GM23338 (cell line): ENCODE data around the gene NKD1. TPM values are rescaled to one million over a fixed set of nuclear protein-coding genes. Genes with fewer than 3 reads are reported as not detected.

Experiments
- CREB1 ChIP-seq: fragments of 250-450 bp; sonication (Bioruptor Pico); IDR thresholded peaks from 2 replicates; pipeline ENCODE4 v1.5.0; 2020; ENCODE audit warnings: low read depth, mild to moderate bottlenecking, moderate library complexity
- EZH2 ChIP-seq: fragments of 200-600 bp; sonication (generic); IDR thresholded peaks from one replicate; pipeline ENCODE4 v1.8.0; 2017; ENCODE audit warnings: antibody characterized with exemption, mild to moderate bottlenecking, low read depth; ENCODE audit not compliant: unreplicated experiment
- EZH2phosphoT487 ChIP-seq: fragments of 200-600 bp; sonication (generic); IDR thresholded peaks from one replicate; pipeline ENCODE4 v1.8.1; 2018; ENCODE audit warnings: antibody characterized with exemption; ENCODE audit not compliant: unreplicated experiment
- POLR2AphosphoS5 ChIP-seq: IDR thresholded peaks from 2 replicates; pipeline ENCODE4 v1.6.1; 2016; ENCODE audit warnings: antibody characterized with exemption, low read depth
- ZNF114 ChIP-seq: fragments of 250-450 bp; sonication (Bioruptor Pico); IDR thresholded peaks from 2 replicates; pipeline ENCODE4 v1.5.0; 2020; ENCODE audit warnings: mild to moderate bottlenecking, moderate library complexity
- polyA plus RNA-seq: library from polyadenylated mRNA; unstranded; fragments of >200 nt; fragmentation: Nextera tagmentation; extraction: Ambion mirVana; gene quantifications from 2 replicates; pipeline ENCODE4 v1.2.1, GENCODE V29; 2016
- total RNA-seq: library from RNA; depleted of rRNA; stranded (reverse); fragments of >200 nt; shearing (Covaris generic); gene quantifications from 2 replicates; pipeline ENCODE4 v1.2.3, GENCODE V29; 2014
- TF ChIP-seq, protein P1 (sequence below): fragments of 250-450 bp; sonication (Bioruptor Pico); IDR thresholded peaks from 2 replicates; pipeline ENCODE4 v1.5.0; 2020; ENCODE audit warnings: mild to moderate bottlenecking, moderate library complexity
- TF ChIP-seq, protein P2 (sequence below), 2 experiments: fragments of 200-600 bp in 1 of 2; sonication (generic) in 1 of 2; conservative IDR thresholded peaks; 2 replicates each; pipeline versions ENCODE4 v1.5.1 to v1.6.1; 2016 to 2017; ENCODE audit warnings: antibody characterized with exemption in 2 of 2, low read depth in 2 of 2, mild to moderate bottlenecking in 2 of 2, moderate library complexity in 1 of 2
- TF ChIP-seq, protein P3 (sequence below): IDR thresholded peaks from 2 replicates; pipeline ENCODE4 v1.6.1; 2016; ENCODE audit warnings: antibody characterized with exemption

The NKD1 gene
- total and polyA plus RNA-seq, 2 experiments from 2014 or later = 2.1 to 2.3 TPM

DNA sequence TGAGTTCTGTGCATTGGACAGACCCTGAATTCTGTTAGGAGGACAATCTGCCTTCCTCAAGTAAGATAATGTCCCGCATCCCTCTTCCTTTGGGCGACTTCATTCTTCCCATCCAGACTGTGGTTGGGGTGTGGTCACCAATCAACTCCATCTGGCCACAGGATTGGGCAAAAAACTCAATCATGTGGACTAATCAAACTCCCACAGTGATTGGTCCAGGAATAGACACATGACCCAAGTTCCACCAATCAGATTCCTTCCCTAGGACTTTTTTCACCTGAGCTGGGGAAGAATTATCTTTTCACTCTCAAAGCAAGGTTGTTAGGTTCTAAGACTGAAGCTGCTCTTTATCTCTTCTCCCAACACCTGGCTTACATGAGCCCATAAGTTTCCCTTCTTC lies 13.2 kb upstream of the NKD1 start (continued):
- TF ChIP-seq, protein P1, sequence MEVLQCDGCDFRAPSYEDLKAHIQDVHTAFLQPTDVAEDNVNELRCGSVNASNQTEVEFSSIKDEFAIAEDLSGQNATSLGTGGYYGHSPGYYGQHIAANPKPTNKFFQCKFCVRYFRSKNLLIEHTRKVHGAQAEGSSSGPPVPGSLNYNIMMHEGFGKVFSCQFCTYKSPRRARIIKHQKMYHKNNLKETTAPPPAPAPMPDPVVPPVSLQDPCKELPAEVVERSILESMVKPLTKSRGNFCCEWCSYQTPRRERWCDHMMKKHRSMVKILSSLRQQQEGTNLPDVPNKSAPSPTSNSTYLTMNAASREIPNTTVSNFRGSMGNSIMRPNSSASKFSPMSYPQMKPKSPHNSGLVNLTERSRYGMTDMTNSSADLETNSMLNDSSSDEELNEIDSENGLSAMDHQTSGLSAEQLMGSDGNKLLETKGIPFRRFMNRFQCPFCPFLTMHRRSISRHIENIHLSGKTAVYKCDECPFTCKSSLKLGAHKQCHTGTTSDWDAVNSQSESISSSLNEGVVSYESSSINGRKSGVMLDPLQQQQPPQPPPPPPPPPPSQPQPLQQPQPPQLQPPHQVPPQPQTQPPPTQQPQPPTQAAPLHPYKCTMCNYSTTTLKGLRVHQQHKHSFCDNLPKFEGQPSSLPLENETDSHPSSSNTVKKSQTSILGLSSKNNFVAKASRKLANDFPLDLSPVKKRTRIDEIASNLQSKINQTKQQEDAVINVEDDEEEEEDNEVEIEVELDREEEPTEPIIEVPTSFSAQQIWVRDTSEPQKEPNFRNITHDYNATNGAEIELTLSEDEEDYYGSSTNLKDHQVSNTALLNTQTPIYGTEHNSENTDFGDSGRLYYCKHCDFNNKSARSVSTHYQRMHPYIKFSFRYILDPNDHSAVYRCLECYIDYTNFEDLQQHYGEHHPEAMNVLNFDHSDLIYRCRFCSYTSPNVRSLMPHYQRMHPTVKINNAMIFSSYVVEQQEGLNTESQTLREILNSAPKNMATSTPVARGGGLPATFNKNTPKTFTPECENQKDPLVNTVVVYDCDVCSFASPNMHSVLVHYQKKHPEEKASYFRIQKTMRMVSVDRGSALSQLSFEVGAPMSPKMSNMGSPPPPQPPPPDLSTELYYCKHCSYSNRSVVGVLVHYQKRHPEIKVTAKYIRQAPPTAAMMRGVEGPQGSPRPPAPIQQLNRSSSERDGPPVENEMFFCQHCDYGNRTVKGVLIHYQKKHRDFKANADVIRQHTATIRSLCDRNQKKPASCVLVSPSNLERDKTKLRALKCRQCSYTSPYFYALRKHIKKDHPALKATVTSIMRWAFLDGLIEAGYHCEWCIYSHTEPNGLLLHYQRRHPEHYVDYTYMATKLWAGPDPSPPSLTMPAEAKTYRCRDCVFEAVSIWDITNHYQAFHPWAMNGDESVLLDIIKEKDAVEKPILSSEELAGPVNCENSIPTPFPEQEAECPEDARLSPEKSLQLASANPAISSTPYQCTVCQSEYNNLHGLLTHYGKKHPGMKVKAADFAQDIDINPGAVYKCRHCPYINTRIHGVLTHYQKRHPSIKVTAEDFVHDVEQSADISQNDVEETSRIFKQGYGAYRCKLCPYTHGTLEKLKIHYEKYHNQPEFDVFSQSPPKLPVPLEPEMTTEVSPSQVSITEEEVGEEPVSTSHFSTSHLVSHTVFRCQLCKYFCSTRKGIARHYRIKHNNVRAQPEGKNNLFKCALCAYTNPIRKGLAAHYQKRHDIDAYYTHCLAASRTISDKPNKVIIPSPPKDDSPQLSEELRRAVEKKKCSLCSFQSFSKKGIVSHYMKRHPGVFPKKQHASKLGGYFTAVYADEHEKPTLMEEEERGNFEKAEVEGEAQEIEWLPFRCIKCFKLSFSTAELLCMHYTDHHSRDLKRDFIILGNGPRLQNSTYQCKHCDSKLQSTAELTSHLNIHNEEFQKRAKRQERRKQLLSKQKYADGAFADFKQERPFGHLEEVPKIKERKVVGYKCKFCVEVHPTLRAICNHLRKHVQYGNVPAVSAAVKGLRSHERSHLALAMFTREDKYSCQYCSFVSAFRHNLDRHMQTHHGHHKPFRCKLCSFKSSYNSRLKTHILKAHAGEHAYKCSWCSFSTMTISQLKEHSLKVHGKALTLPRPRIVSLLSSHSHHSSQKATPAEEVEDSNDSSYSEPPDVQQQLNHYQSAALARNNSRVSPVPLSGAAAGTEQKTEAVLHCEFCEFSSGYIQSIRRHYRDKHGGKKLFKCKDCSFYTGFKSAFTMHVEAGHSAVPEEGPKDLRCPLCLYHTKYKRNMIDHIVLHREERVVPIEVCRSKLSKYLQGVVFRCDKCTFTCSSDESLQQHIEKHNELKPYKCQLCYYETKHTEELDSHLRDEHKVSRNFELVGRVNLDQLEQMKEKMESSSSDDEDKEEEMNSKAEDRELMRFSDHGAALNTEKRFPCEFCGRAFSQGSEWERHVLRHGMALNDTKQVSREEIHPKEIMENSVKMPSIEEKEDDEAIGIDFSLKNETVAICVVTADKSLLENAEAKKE (CRISPR knock-in tag) = no peak
- TF ChIP-seq, protein P2, sequence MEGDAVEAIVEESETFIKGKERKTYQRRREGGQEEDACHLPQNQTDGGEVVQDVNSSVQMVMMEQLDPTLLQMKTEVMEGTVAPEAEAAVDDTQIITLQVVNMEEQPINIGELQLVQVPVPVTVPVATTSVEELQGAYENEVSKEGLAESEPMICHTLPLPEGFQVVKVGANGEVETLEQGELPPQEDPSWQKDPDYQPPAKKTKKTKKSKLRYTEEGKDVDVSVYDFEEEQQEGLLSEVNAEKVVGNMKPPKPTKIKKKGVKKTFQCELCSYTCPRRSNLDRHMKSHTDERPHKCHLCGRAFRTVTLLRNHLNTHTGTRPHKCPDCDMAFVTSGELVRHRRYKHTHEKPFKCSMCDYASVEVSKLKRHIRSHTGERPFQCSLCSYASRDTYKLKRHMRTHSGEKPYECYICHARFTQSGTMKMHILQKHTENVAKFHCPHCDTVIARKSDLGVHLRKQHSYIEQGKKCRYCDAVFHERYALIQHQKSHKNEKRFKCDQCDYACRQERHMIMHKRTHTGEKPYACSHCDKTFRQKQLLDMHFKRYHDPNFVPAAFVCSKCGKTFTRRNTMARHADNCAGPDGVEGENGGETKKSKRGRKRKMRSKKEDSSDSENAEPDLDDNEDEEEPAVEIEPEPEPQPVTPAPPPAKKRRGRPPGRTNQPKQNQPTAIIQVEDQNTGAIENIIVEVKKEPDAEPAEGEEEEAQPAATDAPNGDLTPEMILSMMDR (conservative IDR thresholded peaks at IDR 0.05; ENCODE audit: low read depth in 2 of 2) = no peak
- TF ChIP-seq EZH2 (no peak), EZH2phosphoT487 (no peak), CREB1 (no peak), ZNF114 (CRISPR knock-in tag) (no peak), POLR2AphosphoS5 (no peak)
- TF ChIP-seq, protein P3, sequence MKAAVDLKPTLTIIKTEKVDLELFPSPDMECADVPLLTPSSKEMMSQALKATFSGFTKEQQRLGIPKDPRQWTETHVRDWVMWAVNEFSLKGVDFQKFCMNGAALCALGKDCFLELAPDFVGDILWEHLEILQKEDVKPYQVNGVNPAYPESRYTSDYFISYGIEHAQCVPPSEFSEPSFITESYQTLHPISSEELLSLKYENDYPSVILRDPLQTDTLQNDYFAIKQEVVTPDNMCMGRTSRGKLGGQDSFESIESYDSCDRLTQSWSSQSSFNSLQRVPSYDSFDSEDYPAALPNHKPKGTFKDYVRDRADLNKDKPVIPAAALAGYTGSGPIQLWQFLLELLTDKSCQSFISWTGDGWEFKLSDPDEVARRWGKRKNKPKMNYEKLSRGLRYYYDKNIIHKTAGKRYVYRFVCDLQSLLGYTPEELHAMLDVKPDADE = no peak
